Loucy (cell line): ENCODE results near the gene SOX13.

Experiments
- CTCF ChIP-seq: fragments of 200-600 bp; sonication (generic); conservative IDR thresholded peaks from 2 replicates; pipeline ENCODE4 v1.5.1; 2014; ENCODE audit warnings: mild to moderate bottlenecking, antibody characterized with exemption, low read length
- EZH2phosphoT487 ChIP-seq: fragments of 200-600 bp; IDR thresholded peaks from 2 replicates; pipeline ENCODE4 v1.6.1; 2018; ENCODE audit warnings: antibody characterized with exemption, mild to moderate bottlenecking, moderate library complexity, borderline replicate concordance

- TF ChIP-seq CTCF, result no peak
- no peak for TF ChIP-seq EZH2phosphoT487
These were observed 7.4 kb downstream of the SOX13 start for GRCh38 chr1:204080163-204080903.
